Measurements from ENCODE around the gene TRAM2.

Gene TRAM2

DNA sequence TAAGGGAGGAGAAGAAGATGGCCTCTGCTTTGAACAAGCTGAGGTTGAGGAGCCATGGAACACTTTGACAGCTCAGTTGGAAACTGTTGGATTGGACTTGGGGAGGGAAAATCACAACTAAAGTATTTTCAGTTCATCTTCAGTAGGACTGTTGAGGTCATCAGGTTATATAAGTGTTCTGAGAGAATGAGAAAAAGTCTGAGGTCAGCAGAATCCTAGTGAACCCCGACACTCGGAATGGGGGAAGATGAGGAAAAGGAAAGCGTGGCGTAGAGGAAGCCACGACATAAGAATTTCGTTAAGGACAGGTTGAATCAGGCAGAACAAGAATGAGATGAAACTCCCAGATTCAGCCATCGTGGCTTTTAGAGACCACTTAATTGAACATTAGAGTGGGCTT is 4.0 kb upstream of the TRAM2 start:
- Histone ChIP-seq H3K4me1 (ENCODE audit: control insufficient read depth, low read length) (peaks cover 16% of the 10 kb centered on the region), H3K36me3 (ENCODE audit: control insufficient read depth, low read length) (no peaks in the 10 kb centered on the region), H3K4me2 (ENCODE audit: low read length) (no peak overlapping the region), H3F3A (ENCODE audit: control insufficient read depth, insufficient read depth) (peaks cover 7% of the 10 kb centered on the region), H4K20me1 (ENCODE audit: control insufficient read depth, insufficient read depth, low read depth, low read length) (no peaks in the 10 kb centered on the region), H3K79me2 (ENCODE audit: control insufficient read depth, low read length) (peaks cover 2% of the 10 kb centered on the region; the same call in 1 of the 2 replicates), H3K9me2 (replicated peaks; ENCODE audit: control insufficient read depth, low read length) (no peaks in the 10 kb centered on the region), H3K27me3 (ENCODE audit: control insufficient read depth, low read length) (peaks cover 5% of the 10 kb centered on the region; the same call in 1 of the 2 replicates), H3K27ac (ENCODE audit: low read depth, low read length) (no peak overlapping the region), H3K4me3 (ENCODE audit: low read length) (no peak overlapping the region), H3K9me3 (ENCODE audit: control insufficient read depth, insufficient read depth, low read length) (no peaks in the 10 kb centered on the region)
- TF ChIP-seq, protein P1, sequence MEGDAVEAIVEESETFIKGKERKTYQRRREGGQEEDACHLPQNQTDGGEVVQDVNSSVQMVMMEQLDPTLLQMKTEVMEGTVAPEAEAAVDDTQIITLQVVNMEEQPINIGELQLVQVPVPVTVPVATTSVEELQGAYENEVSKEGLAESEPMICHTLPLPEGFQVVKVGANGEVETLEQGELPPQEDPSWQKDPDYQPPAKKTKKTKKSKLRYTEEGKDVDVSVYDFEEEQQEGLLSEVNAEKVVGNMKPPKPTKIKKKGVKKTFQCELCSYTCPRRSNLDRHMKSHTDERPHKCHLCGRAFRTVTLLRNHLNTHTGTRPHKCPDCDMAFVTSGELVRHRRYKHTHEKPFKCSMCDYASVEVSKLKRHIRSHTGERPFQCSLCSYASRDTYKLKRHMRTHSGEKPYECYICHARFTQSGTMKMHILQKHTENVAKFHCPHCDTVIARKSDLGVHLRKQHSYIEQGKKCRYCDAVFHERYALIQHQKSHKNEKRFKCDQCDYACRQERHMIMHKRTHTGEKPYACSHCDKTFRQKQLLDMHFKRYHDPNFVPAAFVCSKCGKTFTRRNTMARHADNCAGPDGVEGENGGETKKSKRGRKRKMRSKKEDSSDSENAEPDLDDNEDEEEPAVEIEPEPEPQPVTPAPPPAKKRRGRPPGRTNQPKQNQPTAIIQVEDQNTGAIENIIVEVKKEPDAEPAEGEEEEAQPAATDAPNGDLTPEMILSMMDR (IDR thresholded peaks at IDR 0.05; ENCODE audit: low read depth, low read length, poor library complexity, severe bottlenecking) = no peak

DNA sequence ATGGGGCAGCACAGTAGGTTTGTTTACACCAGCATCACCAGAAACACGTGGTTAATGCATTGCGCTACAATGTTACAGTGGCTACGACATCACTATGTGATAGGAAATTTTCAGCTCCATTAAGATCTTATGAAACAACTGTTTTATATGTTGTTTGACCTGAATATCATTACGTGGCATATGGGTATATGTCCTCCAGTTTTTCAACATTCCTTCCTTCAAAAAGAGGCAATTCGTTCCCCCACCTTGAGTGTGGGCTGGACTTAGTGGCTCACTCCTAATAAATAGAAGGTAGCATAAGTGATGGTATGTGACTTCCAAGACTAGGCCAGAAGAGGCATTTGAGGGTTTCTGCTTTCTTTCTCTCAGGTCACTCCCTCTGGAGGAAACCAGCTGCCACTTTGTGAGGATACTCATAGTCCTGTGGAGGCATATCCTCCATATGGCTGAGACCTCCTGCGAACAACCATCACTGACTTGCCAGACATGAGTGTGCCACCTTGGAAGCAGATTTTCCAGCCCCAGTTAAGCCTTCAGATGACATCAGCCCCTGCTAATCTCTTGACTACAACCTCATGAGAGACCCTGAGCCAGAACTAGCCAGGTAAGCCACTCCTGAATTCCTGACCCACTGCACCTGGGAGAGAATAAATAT is 2.3 kb upstream of the TRAM2 start:
- Histone ChIP-seq H3K4me3 (ENCODE audit: low read length) (no peak overlapping the region), H3K4me2 (ENCODE audit: low read length) (no peak overlapping the region), H3F3A (ENCODE audit: control insufficient read depth, insufficient read depth) (peaks cover 7% of the 10 kb centered on the region), H3K79me2 (ENCODE audit: control insufficient read depth, low read length) (peaks cover 4% of the 10 kb centered on the region; the same call in 1 of the 2 replicates), H3K9me2 (replicated peaks; ENCODE audit: control insufficient read depth, low read length) (no peaks in the 10 kb centered on the region), H3K27me3 (ENCODE audit: control insufficient read depth, low read length) (peaks cover 5% of the 10 kb centered on the region; the same call in 1 of the 2 replicates), H4K20me1 (ENCODE audit: control insufficient read depth, insufficient read depth, low read depth, low read length) (no peaks in the 10 kb centered on the region; the same call in 1 of the 2 replicates), H3K36me3 (ENCODE audit: control insufficient read depth, low read length) (no peaks in the 10 kb centered on the region), H3K27ac (ENCODE audit: low read depth, low read length) (no peak overlapping the region), H3K9me3 (ENCODE audit: control insufficient read depth, insufficient read depth, low read length) (no peaks in the 10 kb centered on the region), H3K4me1 (ENCODE audit: control insufficient read depth, low read length) (peaks cover 17% of the 10 kb centered on the region)
- TF ChIP-seq, protein P1 (IDR thresholded peaks at IDR 0.05; ENCODE audit: low read depth, low read length, poor library complexity, severe bottlenecking) = no peak
- TF ChIP-seq EZH2phosphoT487 (IDR thresholded peaks at IDR 0.05; ENCODE audit: borderline replicate concordance, low read length) = no peak

DNA sequence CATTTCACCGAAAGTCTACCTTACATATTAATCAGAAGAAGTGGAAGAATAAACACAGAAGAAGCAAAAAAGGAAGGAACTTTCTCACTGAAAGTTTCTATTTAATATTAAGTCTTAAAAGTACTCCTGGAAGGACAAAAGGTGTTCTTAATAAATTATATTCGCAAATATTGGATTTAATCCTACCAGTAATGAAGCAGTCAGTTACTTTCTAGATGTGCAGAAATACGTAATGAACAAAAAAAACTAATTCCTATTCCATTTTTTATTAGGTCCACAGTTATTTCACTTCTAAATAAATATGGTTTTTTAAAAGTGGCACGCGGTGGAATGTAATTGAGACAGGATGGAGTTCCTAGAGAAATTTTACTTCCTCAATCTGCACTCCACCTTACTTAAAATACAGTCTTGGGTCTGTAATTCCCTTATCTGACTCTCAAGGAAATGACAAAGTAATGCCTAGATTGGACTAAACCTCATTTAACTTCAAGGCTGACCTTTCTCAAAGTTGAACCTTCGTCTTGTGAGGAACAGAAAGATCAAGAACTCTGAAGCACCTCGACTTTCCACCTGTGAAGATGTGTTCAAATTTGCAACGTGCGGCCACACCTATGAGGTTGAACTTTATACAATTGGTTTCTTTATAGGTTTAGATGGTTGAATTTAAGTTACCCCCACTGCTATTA is 1.1 kb upstream of the TRAM2 start:
- TF ChIP-seq, protein P1 (IDR thresholded peaks at IDR 0.05; ENCODE audit: low read depth, low read length, poor library complexity, severe bottlenecking) = no peak
- TF ChIP-seq EZH2phosphoT487 (IDR thresholded peaks at IDR 0.05; ENCODE audit: borderline replicate concordance, low read length) = no peak
- no peaks in the 10 kb centered on the region for H3K9me3 ChIP-seq (ENCODE audit: control insufficient read depth, insufficient read depth, low read length)
- peaks cover 17% of the 10 kb centered on the region for H3K4me1 ChIP-seq (ENCODE audit: control insufficient read depth, low read length)

More for the DNA sequence above, 1.1 kb upstream of the TRAM2 start:
- Histone ChIP-seq H4K20me1 (ENCODE audit: control insufficient read depth, insufficient read depth, low read depth, low read length) (no peaks in the 10 kb centered on the region; the same call in 1 of the 2 replicates), H3K4me2 (ENCODE audit: low read length) (peak overlapping the region; percentile 84), H3K4me3 (ENCODE audit: low read length) (peak overlapping the region; percentile 83), H3K27ac (ENCODE audit: low read depth, low read length) (peak overlapping the region; percentile 37), H3K36me3 (ENCODE audit: control insufficient read depth, low read length) (no peaks in the 10 kb centered on the region), H3K79me2 (ENCODE audit: control insufficient read depth, low read length) (peaks cover 4% of the 10 kb centered on the region; the same call in 1 of the 2 replicates), H3F3A (ENCODE audit: control insufficient read depth, insufficient read depth) (peaks cover 7% of the 10 kb centered on the region), H3K27me3 (ENCODE audit: control insufficient read depth, low read length) (peaks cover 5% of the 10 kb centered on the region; the same call in 1 of the 2 replicates), H3K9me2 (replicated peaks; ENCODE audit: control insufficient read depth, low read length) (no peaks in the 10 kb centered on the region)
